ENCODE data around the gene ANO8. TPM values are rescaled to one million over a fixed set of nuclear protein-coding genes. Genes with fewer than 3 reads are reported as not detected.
A peak's percentile ranks its signal among the peaks of the same experiment; 100 is the strongest.

Gene ANO8
- total and polyA plus RNA-seq, 2 of the 8 experiments (the other 6 are each of a cell fraction or from before 2014, with no cell fraction given): 9.5 to 20.7 TPM

- 2% methylated on average over 55 of the region's 55 CpGs; no CpG with 5 or more reads in 1 of the 2 experiments for WGBS, 2 experiments (ENCODE audit: extremely low coverage in 1 of 2, insufficient coverage in 1 of 2, insufficient read length in 1 of 2, insufficient replicate concordance in 2 of 2, low coverage in 1 of 2, low lambda C conversion rate in 2 of 2, missing lambda C conversion rate in 1 of 2)
- peak; percentile 60 for FAIRE-seq
- TF ChIP-seq NRF1 (IDR thresholded peaks at IDR 0.05; ENCODE audit: low read depth, low read length) (peak; percentile 92), EGR1 (IDR thresholded peaks at IDR 0.05; ENCODE audit: borderline replicate concordance, low read depth, low read length) (no peak), TCF12 (IDR thresholded peaks at IDR 0.05; ENCODE audit: low read depth, low read length) (peak; percentile 94), CREB1 (IDR thresholded peaks at IDR 0.05) (no peak), CBX8 (IDR thresholded peaks at IDR 0.05; ENCODE audit: borderline replicate concordance, low read depth, low read length) (no peak), RAD21 (IDR thresholded peaks at IDR 0.05 in 1 of 2, conservative IDR thresholded peaks at IDR 0.05 in 1 of 2; ENCODE audit: low read depth in 2 of 2, low read length in 2 of 2) (peak; percentile 47 to 63), POLR2AphosphoS5 (IDR thresholded peaks at IDR 0.05; ENCODE audit: low read depth, low read length) (peak; percentile 88), CHD2 (IDR thresholded peaks at IDR 0.05; ENCODE audit: low read length) (peak; percentile 41; the same call in 1 of the 2 replicates), TAF1 (IDR thresholded peaks at IDR 0.05; ENCODE audit: low read depth, low read length) (peak; percentile 74; the same call in 1 of the 2 replicates), SRF (IDR thresholded peaks at IDR 0.05; ENCODE audit: low read depth, low read length) (0 out of 2 replicates have a peak, but pooled peaks have one; percentile 30), YY1 (IDR thresholded peaks at IDR 0.05; ENCODE audit: low read depth, low read length) (0 out of 2 replicates have a peak, but pooled peaks have one; percentile 76)
Measured at GRCh38 chr19:17305517-17306284, 29.0 kb downstream of the ANO8 start, which contains the start of gene MRPL34. Gene MRPL34, plus strand, starts transcription at chr19:17305872. Its CDS starts 21 bp downstream, at chr19:17305893.

More at GRCh38 chr19:17305517-17306284, 29.0 kb downstream of the ANO8 start, which contains the start of gene MRPL34:
- H2BK120ac ChIP-seq (replicated peaks; ENCODE audit: low read depth, low read length): peak within 1 kb of the TSS; percentile 21
- POLR2A ChIA-PET (ENCODE audit: partially characterized antibody): interaction anchor here (0.6 to 18.5 kb wide), 13 partner anchors 9 to 138 kb away, joined by 3 to 329 read pairs (median 4); partner anchors contain the start of genes ANO8, BABAM1 and USE1
- H3K9ac ChIP-seq (replicated peaks in 1 of 4; ENCODE audit: extremely low read depth in 1 of 4, low read depth in 3 of 4, low read length in 3 of 4): peak within 1 kb of the TSS; percentile 68 to 84 (median 82)
- H2BK20ac ChIP-seq (ENCODE audit: low read length): peak within 1 kb of the TSS; percentile 23; the same call in 1 of the 2 replicates
- peak within 1 kb of the TSS; percentile 89 for H4K5ac ChIP-seq (ENCODE audit: insufficient read length, low read depth, low read length)
- no peak within 1 kb of the TSS for H3K23ac ChIP-seq (ENCODE audit: insufficient read length)
- peak within 1 kb of the TSS; percentile 88 for H3K56ac ChIP-seq (replicated peaks; ENCODE audit: insufficient read length, low read depth, low read length)
- 0 out of 2 replicates have a peak within 1 kb of the TSS, but pooled peaks have one; percentile 30 for H2AFZ ChIP-seq (ENCODE audit: low read length)
- H3K36me3 ChIP-seq (ENCODE audit: control insufficient read depth in 2 of 4, insufficient read depth in 4 of 4, low read length in 3 of 4): peaks cover 0 to 7% (median 0%) of the 10 kb centered on the region in 4 experiments; a peak in 2 of 8 replicates
- peak within 1 kb of the TSS; percentile 92 for H2BK12ac ChIP-seq (ENCODE audit: low read depth, low read length)
- H3K4me3 ChIP-seq (ENCODE audit: extremely low read depth in 1 of 4, insufficient read depth in 2 of 4, low read depth in 3 of 4, low read length in 4 of 4): peak within 1 kb of the TSS; percentile 75 to 95 (median 80)
- peaks cover 7 to 13% of the 10 kb centered on the region in 2 experiments; a peak in 3 of 4 replicates for H3K79me2 ChIP-seq (ENCODE audit: control insufficient read depth in 1 of 2, insufficient read depth in 2 of 2, low read length in 2 of 2)
- H3K4me1 ChIP-seq (replicated peaks in 1 of 4; ENCODE audit: control insufficient read depth in 3 of 4, insufficient read depth in 4 of 4, low read length in 3 of 4): peaks cover 14 to 28% (median 19%) of the 10 kb centered on the region in 4 experiments
- H2BK5ac ChIP-seq (ENCODE audit: low read depth, low read length): peak within 1 kb of the TSS; percentile 96
- H4K20me1 ChIP-seq (replicated peaks in 1 of 2; ENCODE audit: control insufficient read depth in 1 of 2, insufficient read depth in 2 of 2, low read length in 2 of 2): peaks cover 1 to 12% of the 10 kb centered on the region in 2 experiments
- peak within 1 kb of the TSS; percentile 72; the same call in 1 of the 2 replicates for H2BK15ac ChIP-seq (ENCODE audit: low read length)
- H3K4me2 ChIP-seq (ENCODE audit: insufficient read depth in 1 of 2, low read depth in 2 of 2, low read length in 2 of 2): peak within 1 kb of the TSS; percentile 82 to 90
- H3K79me1 ChIP-seq (ENCODE audit: low read depth, low read length): peaks cover 9% of the 10 kb centered on the region
- peak within 1 kb of the TSS; percentile 61; the same call in 1 of the 2 replicates for H2AK5ac ChIP-seq (ENCODE audit: low read depth, low read length)
- peak within 1 kb of the TSS; percentile 97 for H4K91ac ChIP-seq (replicated peaks; ENCODE audit: insufficient read length, low read length)
- H3K27ac ChIP-seq (ENCODE audit: low read depth, low read length): peak within 1 kb of the TSS; percentile 81
- DNase-seq (ENCODE audit: low read depth in 1 of 2, low spot score in 2 of 2): peak; percentile 96 to 100
- CTCF ChIA-PET (ENCODE audit: partially characterized antibody): interaction anchor here (0.6 to 3.0 kb wide), 19 partner anchors 9 to 224 kb away, joined by 3 to 29 read pairs (median 4); partner anchors contain the start of genes ANO8 and USE1
- peaks cover 12% of the 10 kb centered on the region for H3K23me2 ChIP-seq (ENCODE audit: low read depth, low read length)
- peak within 1 kb of the TSS; percentile 95 for H3K18ac ChIP-seq (ENCODE audit: extremely low read depth, low read length)
- H4K8ac ChIP-seq (ENCODE audit: extremely low read depth, insufficient read depth, low read length): peak within 1 kb of the TSS; percentile 64
- no peak within 1 kb of the TSS for H3K14ac ChIP-seq (ENCODE audit: insufficient read length)
- H3K9me3 ChIP-seq (ENCODE audit: insufficient read depth in 2 of 2, low read depth in 1 of 2, low read length in 1 of 2): no peaks in the 10 kb centered on the region
- peak within 1 kb of the TSS; percentile 75 for H3K4ac ChIP-seq (replicated peaks; ENCODE audit: insufficient read length, low read depth, low read length)
- no peaks in the 10 kb centered on the region for H3K27me3 ChIP-seq (replicated peaks in 1 of 4; ENCODE audit: control insufficient read depth in 3 of 4, extremely low read depth in 1 of 4, insufficient read depth in 3 of 4, low read length in 3 of 4)

Measured in H1 (cell line).